ENCODE measurements around the gene ADAM20.

ADAM20 gene

GRCh38 chr14:70534904-70535303 is at the start of gene ADAM20:
Gene ADAM20 (minus strand): TSS chr14:70535004. CDS start chr14:70524757, 10,247 bp downstream.
- no peaks in the 10 kb centered on the region for H3K79me2 ChIP-seq (ENCODE audit: low read length)
- no peak within 1 kb of the TSS for H3K4me2 ChIP-seq (ENCODE audit: low read depth, low read length)
- no peaks in the 10 kb centered on the region for H3K27me3 ChIP-seq (replicated peaks; ENCODE audit: insufficient read depth, low read length)
- DNase-seq, result no peak
- no peaks in the 10 kb centered on the region for H3K9me3 ChIP-seq (replicated peaks; ENCODE audit: insufficient read depth, low read length)
- H3K36me3 ChIP-seq (replicated peaks; ENCODE audit: insufficient read depth, low read length), result no peaks in the 10 kb centered on the region
- H3K27ac ChIP-seq (ENCODE audit: low read length), result no peak within 1 kb of the TSS
- no peak within 1 kb of the TSS for H3K9ac ChIP-seq (ENCODE audit: low read length)
- TF ChIP-seq CTCF (IDR thresholded peaks at IDR 0.05; ENCODE audit: low read length) (no peak), EZH2 (optimal IDR thresholded peaks at IDR 0.05; ENCODE audit: low read depth, low read length) (no peak), EZH2phosphoT487 (IDR thresholded peaks at IDR 0.05; ENCODE audit: low read length) (no peak)
- H3K4me3 ChIP-seq (ENCODE audit: low read length), result no peak within 1 kb of the TSS
- H4K20me1 ChIP-seq (ENCODE audit: insufficient read depth, low read length), result no peaks in the 10 kb centered on the region
- H3K9me2 ChIP-seq (replicated peaks; ENCODE audit: insufficient read depth, low read length), result no peaks in the 10 kb centered on the region
- H2AFZ ChIP-seq (ENCODE audit: low read length), result no peak within 1 kb of the TSS
- H3K4me1 ChIP-seq (ENCODE audit: low read length), result no peaks in the 10 kb centered on the region
- no peaks in the 10 kb centered on the region for H3F3A ChIP-seq (ENCODE audit: insufficient read depth, low read length)

GRCh38 chr14:70576891-70577290 is 42.1 kb upstream of the ADAM20 start:
- Histone ChIP-seq H3F3A (ENCODE audit: insufficient read depth, low read length) (no peaks in the 10 kb centered on the region), H3K4me2 (ENCODE audit: low read depth, low read length) (no peak overlapping the region), H3K9me2 (replicated peaks; ENCODE audit: insufficient read depth, low read length) (no peaks in the 10 kb centered on the region), H3K27ac (ENCODE audit: low read length) (no peak overlapping the region), H3K9ac (ENCODE audit: low read length) (no peak overlapping the region), H2AFZ (ENCODE audit: low read length) (no peak overlapping the region), H3K36me3 (replicated peaks; ENCODE audit: insufficient read depth, low read length) (no peaks in the 10 kb centered on the region), H3K9me3 (replicated peaks; ENCODE audit: insufficient read depth, low read length) (no peaks in the 10 kb centered on the region), H3K27me3 (replicated peaks; ENCODE audit: insufficient read depth, low read length) (no peaks in the 10 kb centered on the region), H4K20me1 (ENCODE audit: insufficient read depth, low read length) (no peaks in the 10 kb centered on the region), H3K79me2 (ENCODE audit: low read length) (no peaks in the 10 kb centered on the region), H3K4me3 (ENCODE audit: low read length) (no peak overlapping the region), H3K4me1 (ENCODE audit: low read length) (no peaks in the 10 kb centered on the region)
- TF ChIP-seq CTCF (IDR thresholded peaks at IDR 0.05; ENCODE audit: low read length) (no peak), EZH2 (optimal IDR thresholded peaks at IDR 0.05; ENCODE audit: low read depth, low read length) (no peak), EZH2phosphoT487 (IDR thresholded peaks at IDR 0.05; ENCODE audit: low read length) (no peak)
- DNase-seq, result no peak

GRCh38 chr14:70573050-70573449 is 38.2 kb upstream of the ADAM20 start:
- Histone ChIP-seq H4K20me1 (ENCODE audit: insufficient read depth, low read length) (no peaks in the 10 kb centered on the region), H3K9me2 (replicated peaks; ENCODE audit: insufficient read depth, low read length) (no peaks in the 10 kb centered on the region), H3K36me3 (replicated peaks; ENCODE audit: insufficient read depth, low read length) (no peaks in the 10 kb centered on the region), H3K27ac (ENCODE audit: low read length) (no peak overlapping the region), H3K4me2 (ENCODE audit: low read depth, low read length) (no peak overlapping the region), H3K4me3 (ENCODE audit: low read length) (no peak overlapping the region), H3K4me1 (ENCODE audit: low read length) (no peaks in the 10 kb centered on the region), H3K79me2 (ENCODE audit: low read length) (no peaks in the 10 kb centered on the region), H3K9me3 (replicated peaks; ENCODE audit: insufficient read depth, low read length) (no peaks in the 10 kb centered on the region), H3F3A (ENCODE audit: insufficient read depth, low read length) (no peaks in the 10 kb centered on the region), H3K9ac (ENCODE audit: low read length) (no peak overlapping the region), H3K27me3 (replicated peaks; ENCODE audit: insufficient read depth, low read length) (no peaks in the 10 kb centered on the region), H2AFZ (ENCODE audit: low read length) (no peak overlapping the region)
- no peak for TF ChIP-seq EZH2 (optimal IDR thresholded peaks at IDR 0.05; ENCODE audit: low read depth, low read length)
- TF ChIP-seq CTCF (IDR thresholded peaks at IDR 0.05; ENCODE audit: low read length), result no peak
- no peak for TF ChIP-seq EZH2phosphoT487 (IDR thresholded peaks at IDR 0.05; ENCODE audit: low read length)
- DNase-seq, result no peak
